OCI-LY7 (cell line): ENCODE results near the gene MOCS3. TPM values are rescaled to one million over a fixed set of nuclear protein-coding genes. Genes with fewer than 3 reads are reported as not detected.

ENCODE experiments used
- BruUV-seq: library from RNA; stranded (reverse); fragments of 400-500 nt; replicated peaks from 2 replicates; lab custom pipeline; 2021; lab: Mats Ljungman, UMichigan
- CTCF ChIA-PET: fragments of 300-600 bp; sonication (Branson Sonifier 250); formaldehyde crosslinking; loops from one replicate; lab custom pipeline; 2022; ENCODE audit warnings: antibody characterized with exemption; ENCODE audit not compliant: unreplicated experiment; lab: Charles Lee
- POLR2A ChIA-PET: fragments of 300-600 bp; sonication (Branson Sonifier 250); formaldehyde crosslinking; loops from one replicate; lab custom pipeline; 2022; ENCODE audit warnings: antibody characterized with exemption; lab: Charles Lee
- DNase-seq: peaks from one replicate; pipeline ENCODE4 v3.0.0-alpha.2; 2015; ENCODE audit warnings: low spot score
- H2AFZ ChIP-seq: fragments of 200-600 bp; sonication (generic), shearing (Covaris generic); 2 replicates; pipeline ENCODE4 v1.6.1; 2014; ENCODE audit warnings: mild to moderate bottlenecking, antibody characterized with exemption, low read length, moderate library complexity
- H3K27ac ChIP-seq: fragments of 200-600 bp; sonication (generic); 2 replicates; pipeline ENCODE4 v1.5.1; 2014; ENCODE audit warnings: mixed run types, low read depth, mild to moderate bottlenecking, moderate library complexity, low read length, inconsistent platforms; ENCODE audit not compliant: poor library complexity, severe bottlenecking
- H3K36me3 ChIP-seq: fragments of 200-600 bp; sonication (generic); 2 replicates; pipeline ENCODE4 v1.6.1; 2014; ENCODE audit warnings: mild to moderate bottlenecking, antibody characterized with exemption, low read length, moderate library complexity, mixed read lengths; ENCODE audit not compliant: insufficient read depth
- H3K4me1 ChIP-seq: fragments of 200-600 bp; sonication (generic); 2 replicates; pipeline ENCODE4 v1.5.1; 2014; ENCODE audit warnings: mild to moderate bottlenecking, low read length; ENCODE audit not compliant: insufficient read depth, poor library complexity, severe bottlenecking
- H3K4me2 ChIP-seq: fragments of 200-600 bp; sonication (generic); 2 replicates; pipeline ENCODE4 v1.6.1; 2014; ENCODE audit warnings: mild to moderate bottlenecking, low read length
- H3K4me3 ChIP-seq: fragments of 200-600 bp; sonication (generic); 2 replicates; pipeline ENCODE4 v1.5.1; 2014; ENCODE audit warnings: mild to moderate bottlenecking, low read depth, low read length; ENCODE audit not compliant: poor library complexity, severe bottlenecking
- H3K79me2 ChIP-seq: fragments of 200-600 bp; sonication (generic); 2 replicates; pipeline ENCODE4 v1.6.1; 2016; ENCODE audit warnings: low read depth, mild to moderate bottlenecking, low read length, moderate library complexity, mixed read lengths; ENCODE audit not compliant: insufficient read depth
- H3K9me2 ChIP-seq: fragments of 200-600 bp; sonication (generic); 2 replicates; pipeline ENCODE4 v1.6.1; 2016; ENCODE audit warnings: mild to moderate bottlenecking, low read length, mixed read lengths; ENCODE audit not compliant: insufficient read depth
- H3K9me3 ChIP-seq: fragments of 200-600 bp; sonication (generic); 2 replicates; pipeline ENCODE4 v1.6.1; 2014; ENCODE audit warnings: mild to moderate bottlenecking, mixed run types, low read length, mixed read lengths
- H4K20me1 ChIP-seq: fragments of 200-600 bp; sonication (generic); 2 replicates; pipeline ENCODE4 v1.6.1; 2014; ENCODE audit warnings: mild to moderate bottlenecking, antibody characterized with exemption, low read length, moderate library complexity, mixed read lengths; ENCODE audit not compliant: insufficient read depth
- CTCF ChIP-seq: fragments of 200-600 bp; sonication (generic); conservative IDR thresholded peaks from 2 replicates; pipeline ENCODE4 v1.5.1; 2014; ENCODE audit warnings: mild to moderate bottlenecking, antibody characterized with exemption, low read length, moderate library complexity, mixed read lengths
- EZH2phosphoT487 ChIP-seq: fragments of 200-600 bp; sonication (generic); IDR thresholded peaks from 2 replicates; pipeline ENCODE4 v1.6.1; 2018; ENCODE audit warnings: low read depth, borderline replicate concordance, mild to moderate bottlenecking, mixed run types, antibody characterized with exemption, low read length, moderate library complexity, mixed read lengths
- intact Hi-C: fragments of 100-400 bp; cut with micrococcal nuclease; formaldehyde crosslinking; loops from one replicate; pipeline ENCODE4 v1.10.0; 2022; ENCODE audit not compliant: unreplicated experiment
- total RNA-seq, 2 experiments: library from RNA; depleted of rRNA in 1 of 2; stranded (reverse); fragments of >200 nt in 1 of 2; shearing (Covaris generic) in 1 of 2; gene quantifications; 2 replicates each; pipeline ENCODE4 v1.2.3, GENCODE V29; 2014 to 2022

Gene MOCS3
- total RNA-seq, 2 experiments from 2014 or later, result 5.8 to 7.7 TPM

DNA sequence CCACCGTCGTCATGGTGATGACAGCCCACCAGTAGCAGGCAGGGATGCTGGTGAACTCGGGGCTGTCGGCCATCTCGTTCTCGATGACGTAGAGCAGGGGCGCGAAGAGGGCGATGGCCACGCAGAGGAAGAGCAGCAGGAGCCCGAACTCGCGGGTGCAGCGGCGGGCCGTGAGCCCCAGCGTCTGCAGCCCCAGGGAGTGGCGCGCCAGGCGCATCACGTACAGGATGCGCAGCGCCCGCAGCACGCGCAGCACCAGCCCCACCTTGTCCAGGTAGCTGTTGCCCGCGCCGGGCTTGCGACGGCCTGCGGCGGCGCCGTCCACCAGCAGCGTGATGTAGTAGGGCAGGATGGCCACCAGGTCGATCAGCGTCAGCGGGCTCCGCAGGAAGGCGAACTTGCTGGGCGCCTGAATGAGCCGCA, 45.7 kb downstream of the MOCS3 start:
- Histone ChIP-seq H4K20me1 (no peaks in the 10 kb centered on the region), H3K4me1 (no peaks in the 10 kb centered on the region), H3K9me3 (no peaks in the 10 kb centered on the region), H3K4me2 (no peak overlapping the region), H3K27ac (no peak overlapping the region), H2AFZ (no peak overlapping the region), H3K79me2 (no peaks in the 10 kb centered on the region), H3K4me3 (no peak overlapping the region), H3K36me3 (no peaks in the 10 kb centered on the region), H3K9me2 (no peaks in the 10 kb centered on the region)
- ChIA-PET POLR2A (no interaction called here), CTCF (no interaction called here)
- no peak for DNase-seq
- intact Hi-C loops, result no loop called here
- no peak for TF ChIP-seq CTCF
- TF ChIP-seq EZH2phosphoT487, result no peak
- BruUV-seq, result no TSS peak

DNA sequence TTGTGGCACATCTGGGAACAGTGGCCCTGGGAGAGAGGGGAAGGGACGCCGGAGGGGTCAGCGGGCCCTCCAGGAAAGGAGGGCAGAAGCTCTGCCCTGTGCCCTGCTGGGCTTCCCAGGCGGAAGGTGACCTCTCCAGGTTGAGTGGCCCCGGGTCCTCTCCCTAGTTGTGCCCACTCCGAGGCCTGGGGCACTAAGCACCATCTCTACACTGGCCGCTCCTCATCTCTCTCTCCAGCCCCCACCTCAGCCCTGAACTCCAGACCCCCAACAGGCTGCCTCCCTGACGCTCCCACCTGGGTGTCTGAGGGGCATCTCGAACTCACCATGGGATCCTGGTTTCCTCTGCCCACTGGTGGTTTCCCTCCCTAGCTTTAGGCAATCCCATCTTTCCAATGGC, 46.2 kb downstream of the MOCS3 start:
- no peak overlapping the region for H3K4me2 ChIP-seq
- H2AFZ ChIP-seq, result no peak overlapping the region
- ChIA-PET POLR2A (no interaction called here), CTCF (no interaction called here)
- no peaks in the 10 kb centered on the region for H3K36me3 ChIP-seq
- TF ChIP-seq CTCF, result no peak
- no peak for TF ChIP-seq EZH2phosphoT487
- no peaks in the 10 kb centered on the region for H3K4me1 ChIP-seq
- no peak overlapping the region for H3K4me3 ChIP-seq
- no TSS peak for BruUV-seq
- DNase-seq, result no peak
- intact Hi-C loops, result no loop called here
- no peaks in the 10 kb centered on the region for H3K79me2 ChIP-seq
- no peaks in the 10 kb centered on the region for H3K9me3 ChIP-seq
- no peak overlapping the region for H3K27ac ChIP-seq
- H3K9me2 ChIP-seq, result no peaks in the 10 kb centered on the region
- H4K20me1 ChIP-seq, result no peaks in the 10 kb centered on the region

GRCh38 chr20:51005214-51005613, 46.6 kb downstream of the MOCS3 start:
- Histone ChIP-seq H3K4me1 (no peaks in the 10 kb centered on the region), H3K27ac (no peak overlapping the region), H3K9me2 (no peaks in the 10 kb centered on the region), H3K9me3 (no peaks in the 10 kb centered on the region), H3K4me2 (no peak overlapping the region), H4K20me1 (no peaks in the 10 kb centered on the region), H2AFZ (no peak overlapping the region), H3K36me3 (no peaks in the 10 kb centered on the region), H3K4me3 (no peak overlapping the region), H3K79me2 (no peaks in the 10 kb centered on the region)
- ChIA-PET POLR2A (no interaction called here), CTCF (no interaction called here)
- no peak for DNase-seq
- no TSS peak for BruUV-seq
- TF ChIP-seq EZH2phosphoT487, result no peak
- intact Hi-C loops, result no loop called here
